HG03139 (cell line): ENCODE measurements around the gene PNKP.

Experiments
- ATAC-seq: cut with Tn5 transposase; IDR thresholded peaks from one replicate; pipeline ENCODE4 v1.9.1; 2021; ENCODE audit not compliant: unreplicated experiment

PNKP gene

GRCh38 chr19:49866933-49867782 is at the start of gene PNKP:
PNKP (minus strand) TSS chr19:49867576; CDS start chr19:49867204, 372 bp downstream.
- no peak for ATAC-seq

GRCh38 chr19:49915271-49915670 is 47.9 kb upstream of the PNKP start:
- ATAC-seq: no peak

GRCh38 chr19:49913720-49914119 is 46.3 kb upstream of the PNKP start:
- ATAC-seq: no peak

GRCh38 chr19:49912965-49913685 is 45.7 kb upstream of the PNKP start:
- ATAC-seq: no peak

GRCh38 chr19:49911381-49912145 is 44.2 kb upstream of the PNKP start:
- ATAC-seq: no peak

GRCh38 chr19:49910179-49910578 is 42.8 kb upstream of the PNKP start:
- no peak for ATAC-seq

- no peak for ATAC-seq
These were observed 41.4 kb upstream of the PNKP start for GRCh38 chr19:49908480-49909420.

- no peak for ATAC-seq
These were observed 40.5 kb upstream of the PNKP start for GRCh38 chr19:49907745-49908446.

GRCh38 chr19:49906879-49907564 is 39.6 kb upstream of the PNKP start:
- no peak for ATAC-seq

- ATAC-seq: no peak
These were observed 36.8 kb upstream of the PNKP start for GRCh38 chr19:49904136-49904535.

- peak; percentile 50 for ATAC-seq
These were observed 29.7 kb upstream of the PNKP start, which contains the start of gene IL4I1 for GRCh38 chr19:49896863-49897621. IL4I1 (minus strand) TSS chr19:49896887; CDS start chr19:49896160, 727 bp downstream.

GRCh38 chr19:49895566-49896297 is 28.4 kb upstream of the PNKP start:
- ATAC-seq: no peak

- no peak for ATAC-seq
These were observed 27.6 kb upstream of the PNKP start for GRCh38 chr19:49894879-49895565.

- no peak for ATAC-seq
These were observed 26.8 kb upstream of the PNKP start for GRCh38 chr19:49894011-49894664.

- ATAC-seq: no peak
These were observed 25.3 kb upstream of the PNKP start for GRCh38 chr19:49892716-49893115.

- no peak for ATAC-seq
These were observed 24.0 kb upstream of the PNKP start for GRCh38 chr19:49891393-49891792.
